Measurements from ENCODE around the gene NR4A2.
"Not testable (repeated sequence)": the region's sequence is repeated elsewhere in the genome, so short reads cannot be mapped to it uniquely, and the experiment has no call there.

Gene NR4A2

DNA sequence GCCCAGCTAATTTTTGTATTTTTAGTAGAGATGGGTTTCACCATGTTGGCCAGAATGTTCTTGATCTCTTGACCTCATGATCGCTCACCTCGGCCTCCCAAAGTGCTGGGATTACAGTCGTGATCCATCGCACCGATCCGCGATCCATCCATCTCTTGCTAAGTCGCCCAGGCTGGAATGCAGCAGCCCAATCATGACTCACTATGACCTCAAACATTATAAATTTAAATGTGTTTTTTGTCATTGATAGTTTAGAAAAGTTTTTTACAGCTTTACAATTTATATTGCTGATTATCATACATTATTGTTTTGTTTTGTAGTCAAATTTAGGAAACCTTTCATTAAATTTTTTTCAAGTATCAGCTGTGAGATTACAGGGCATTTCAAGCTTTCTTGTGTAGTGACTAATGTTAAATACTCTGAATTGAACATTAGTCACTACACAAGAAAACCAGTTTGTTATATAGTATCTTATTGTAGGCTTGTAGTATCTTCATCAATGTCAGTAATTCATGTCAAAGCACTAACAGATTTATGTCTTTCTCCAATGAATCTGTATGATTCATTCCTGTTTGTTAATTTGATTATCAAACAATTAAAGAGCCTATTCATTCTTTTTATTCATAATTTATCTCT lies 37.5 kb downstream of the NR4A2 start:
- H3K4me3 Mint-ChIP-seq = no peak overlapping the region
- no peaks in the 10 kb centered on the region for H3K27me3 Mint-ChIP-seq (ENCODE audit: low read depth)
- H3K9me3 Mint-ChIP-seq = peaks cover 2% of the 10 kb centered on the region
- TF ChIP-seq, protein P1, sequence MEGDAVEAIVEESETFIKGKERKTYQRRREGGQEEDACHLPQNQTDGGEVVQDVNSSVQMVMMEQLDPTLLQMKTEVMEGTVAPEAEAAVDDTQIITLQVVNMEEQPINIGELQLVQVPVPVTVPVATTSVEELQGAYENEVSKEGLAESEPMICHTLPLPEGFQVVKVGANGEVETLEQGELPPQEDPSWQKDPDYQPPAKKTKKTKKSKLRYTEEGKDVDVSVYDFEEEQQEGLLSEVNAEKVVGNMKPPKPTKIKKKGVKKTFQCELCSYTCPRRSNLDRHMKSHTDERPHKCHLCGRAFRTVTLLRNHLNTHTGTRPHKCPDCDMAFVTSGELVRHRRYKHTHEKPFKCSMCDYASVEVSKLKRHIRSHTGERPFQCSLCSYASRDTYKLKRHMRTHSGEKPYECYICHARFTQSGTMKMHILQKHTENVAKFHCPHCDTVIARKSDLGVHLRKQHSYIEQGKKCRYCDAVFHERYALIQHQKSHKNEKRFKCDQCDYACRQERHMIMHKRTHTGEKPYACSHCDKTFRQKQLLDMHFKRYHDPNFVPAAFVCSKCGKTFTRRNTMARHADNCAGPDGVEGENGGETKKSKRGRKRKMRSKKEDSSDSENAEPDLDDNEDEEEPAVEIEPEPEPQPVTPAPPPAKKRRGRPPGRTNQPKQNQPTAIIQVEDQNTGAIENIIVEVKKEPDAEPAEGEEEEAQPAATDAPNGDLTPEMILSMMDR (IDR thresholded peaks at IDR 0.05; ENCODE audit: unreplicated experiment in 3 of 3) = no peak
- H3K27ac Mint-ChIP-seq = no peak overlapping the region
- no peaks in the 10 kb centered on the region for H3K4me1 Mint-ChIP-seq
- no peaks in the 10 kb centered on the region for H3K36me3 Mint-ChIP-seq (ENCODE audit: low read depth)

DNA sequence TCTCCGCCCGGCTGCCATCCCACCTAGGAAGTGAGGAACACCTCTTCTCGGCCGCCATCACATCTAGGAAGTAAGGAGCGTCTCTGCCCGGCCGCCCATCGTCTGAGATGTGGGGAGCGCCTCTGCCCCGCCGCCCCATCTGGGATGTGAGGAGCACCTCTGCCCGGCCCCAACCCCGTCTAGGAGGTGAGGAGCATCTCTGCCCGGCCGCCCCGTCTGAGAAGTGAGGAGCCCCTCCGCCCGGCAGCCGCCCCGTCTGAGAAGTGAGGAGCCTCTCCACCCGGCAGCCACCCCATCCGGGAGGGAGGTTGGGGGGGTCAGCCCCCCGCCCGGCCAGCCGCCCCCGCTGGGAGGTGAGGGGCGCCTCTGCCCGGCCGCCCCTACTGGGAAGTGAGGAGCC lies 39.1 kb downstream of the NR4A2 start:
- H3K4me3 Mint-ChIP-seq; H3K36me3 Mint-ChIP-seq (ENCODE audit: low read depth); H3K27ac Mint-ChIP-seq; H3K4me1 Mint-ChIP-seq; H3K27me3 Mint-ChIP-seq (ENCODE audit: low read depth); H3K9me3 Mint-ChIP-seq: not testable (repeated sequence)

DNA sequence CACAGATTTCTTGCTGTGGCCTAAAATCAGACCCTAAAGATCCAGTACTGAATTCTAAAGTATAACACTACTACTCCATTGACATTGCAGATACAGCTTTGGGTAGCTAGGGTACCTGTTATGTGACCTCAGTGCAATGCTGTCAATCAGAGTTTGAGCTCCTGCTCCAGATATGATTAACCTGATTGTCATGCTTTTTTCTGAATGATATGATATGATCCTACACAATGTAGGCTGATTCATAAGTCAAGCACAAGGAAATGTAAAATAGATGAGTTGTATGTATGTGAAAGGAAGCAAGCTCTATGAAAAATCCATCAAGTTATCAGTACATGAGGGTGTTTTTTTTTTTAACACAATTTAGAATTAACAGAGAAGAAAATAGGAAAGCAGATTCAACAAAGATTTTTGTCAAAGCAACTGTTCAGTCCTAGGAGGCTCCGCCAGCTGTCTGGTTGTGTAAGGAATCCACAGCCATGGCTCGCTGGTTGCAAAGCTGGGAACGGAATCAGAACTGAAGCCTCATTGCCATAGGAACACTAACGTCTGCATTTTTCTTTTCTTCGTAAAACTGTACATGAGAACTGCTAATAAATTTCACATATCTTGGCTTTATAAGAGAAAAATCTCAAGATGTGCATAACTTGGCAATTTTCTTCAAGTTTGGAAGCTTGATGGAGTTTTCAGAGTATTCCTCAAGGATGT lies 52.9 kb downstream of the NR4A2 start:
- H3K4me1 Mint-ChIP-seq = no peaks in the 10 kb centered on the region
- no peak overlapping the region for H3K4me3 Mint-ChIP-seq
- no peak overlapping the region for H3K27ac Mint-ChIP-seq
- no peaks in the 10 kb centered on the region for H3K36me3 Mint-ChIP-seq (ENCODE audit: low read depth)
- H3K27me3 Mint-ChIP-seq (ENCODE audit: low read depth) = no peaks in the 10 kb centered on the region
- TF ChIP-seq, protein P1 (IDR thresholded peaks at IDR 0.05; ENCODE audit: unreplicated experiment in 3 of 3) = no peak
- no peaks in the 10 kb centered on the region for H3K9me3 Mint-ChIP-seq
